IPS-15b (cell line): Measurements from ENCODE around the gene CHD1.

Experiments
- H3K27me3 ChIP-seq: one replicate; pipeline ENCODE4 v1.6.1; 2013; ENCODE audit warnings: low read length; ENCODE audit not compliant: control insufficient read depth, insufficient read depth
- H3K36me3 ChIP-seq: one replicate; pipeline ENCODE4 v1.6.1; 2013; ENCODE audit warnings: low read length; ENCODE audit not compliant: control insufficient read depth, insufficient read depth
- H3K4me1 ChIP-seq: one replicate; pipeline ENCODE4 v1.6.1; 2013; ENCODE audit warnings: mild to moderate bottlenecking, low read length; ENCODE audit not compliant: control insufficient read depth, insufficient read depth
- H3K4me3 ChIP-seq: one replicate; pipeline ENCODE4 v1.5.1; 2013; ENCODE audit warnings: low read depth, low read length
- H3K9ac ChIP-seq: one replicate; pipeline ENCODE4 v1.6.1; 2013; ENCODE audit warnings: low read depth, mild to moderate bottlenecking, low read length
- H3K9me3 ChIP-seq: one replicate; pipeline ENCODE4 v1.6.1; 2013; ENCODE audit warnings: mild to moderate bottlenecking, low read length; ENCODE audit not compliant: control insufficient read depth, insufficient read depth

The CHD1 gene

DNA sequence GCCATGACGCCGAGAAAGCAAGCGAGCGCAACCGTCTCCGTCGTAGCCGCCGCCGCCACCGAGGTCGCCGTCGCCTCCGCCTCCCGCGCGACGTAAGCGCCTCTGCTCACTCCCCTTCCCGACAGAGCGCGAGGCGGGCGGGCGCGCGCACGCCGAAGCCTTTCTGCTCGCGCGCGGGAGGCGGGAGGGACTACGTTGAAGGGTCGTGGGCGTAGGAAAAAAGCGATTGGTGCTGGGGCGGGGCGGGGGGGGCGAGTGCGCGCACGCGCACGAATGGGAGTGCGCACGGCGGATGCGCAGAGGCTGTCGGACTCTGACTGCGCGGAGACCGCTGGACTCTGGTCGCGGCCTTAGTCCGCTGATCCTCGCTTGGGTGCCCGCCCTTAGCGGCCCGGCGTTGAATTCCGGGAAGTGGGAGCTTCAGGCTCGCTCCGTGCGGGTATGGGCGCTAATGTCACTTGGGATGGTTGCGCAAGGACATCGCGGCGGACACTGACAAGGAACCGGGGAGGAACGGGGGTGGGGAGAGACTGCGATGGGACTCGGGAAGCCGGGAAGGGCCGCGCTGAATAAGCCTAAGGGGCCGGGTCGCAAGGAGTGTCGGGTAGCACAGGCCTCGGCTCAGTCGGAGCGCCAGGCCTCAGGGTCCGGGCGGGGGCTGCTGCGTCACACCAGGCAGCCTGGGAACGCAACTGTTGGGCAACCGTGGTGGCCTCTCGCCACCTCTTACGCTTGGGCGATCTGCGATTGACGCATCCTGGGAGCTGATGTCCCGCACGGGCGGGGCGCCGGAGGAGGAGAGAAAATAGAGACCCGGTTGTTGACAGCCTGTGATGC is at the start of gene CHD1:
CHD1 (minus strand) TSS at position 135 of the 837 bp plus-strand sequence. CDS start 2,621 bp downstream, outside the sequence.
- peaks cover 6% of the 10 kb centered on the region for H3K36me3 ChIP-seq
- H3K4me1 ChIP-seq, result no peaks in the 10 kb centered on the region
- no peaks in the 10 kb centered on the region for H3K9me3 ChIP-seq
- peak within 1 kb of the TSS; percentile 67 for H3K4me3 ChIP-seq
- peak within 1 kb of the TSS; percentile 73 for H3K9ac ChIP-seq
- no peaks in the 10 kb centered on the region for H3K27me3 ChIP-seq

DNA sequence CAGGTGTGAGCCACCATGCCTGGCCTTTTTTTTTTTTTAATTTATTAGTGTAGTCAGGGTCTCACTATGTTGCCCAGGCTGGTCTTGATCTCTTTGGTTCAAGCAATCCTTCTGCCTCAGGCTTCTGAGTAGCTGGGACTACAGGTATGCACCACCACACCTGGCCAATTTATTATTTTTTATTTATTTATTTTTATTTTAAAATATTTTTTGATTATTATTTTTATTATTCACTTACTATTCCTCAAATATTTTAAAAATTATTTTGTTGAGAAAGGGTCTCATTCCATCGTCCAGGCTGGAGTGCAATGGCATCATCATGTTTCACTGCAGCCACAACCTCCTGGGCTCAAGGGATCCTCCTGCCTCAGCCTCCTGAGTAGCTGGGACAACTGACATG is 49.7 kb upstream of the CHD1 start:
- Histone ChIP-seq H3K27me3 (no peaks in the 10 kb centered on the region), H3K4me1 (no peaks in the 10 kb centered on the region), H3K9me3 (no peaks in the 10 kb centered on the region), H3K36me3 (no peaks in the 10 kb centered on the region), H3K4me3 (no peak overlapping the region), H3K9ac (no peak overlapping the region)

DNA sequence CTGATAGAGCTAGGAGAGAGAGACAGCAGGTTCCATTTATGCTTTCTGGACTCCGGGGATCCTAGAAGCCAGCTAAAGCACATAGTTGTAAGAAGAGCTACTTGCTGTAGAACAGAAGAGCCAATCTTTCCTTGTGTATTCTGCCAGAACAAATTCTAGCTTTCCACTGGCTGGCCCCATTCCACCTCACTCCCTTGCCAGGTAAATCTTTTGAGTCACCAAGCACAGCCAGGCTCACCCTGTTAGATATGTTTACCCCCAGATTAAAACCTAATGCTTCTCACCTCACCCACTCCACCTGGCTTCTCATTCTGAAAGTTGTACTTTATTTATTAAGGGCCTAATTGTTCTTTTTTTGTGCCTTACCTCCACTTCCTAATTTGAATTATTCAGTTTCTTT is 48.9 kb upstream of the CHD1 start:
- H3K4me1 ChIP-seq, result no peaks in the 10 kb centered on the region
- H3K36me3 ChIP-seq, result no peaks in the 10 kb centered on the region
- no peaks in the 10 kb centered on the region for H3K9me3 ChIP-seq
- H3K9ac ChIP-seq, result no peak overlapping the region
- no peaks in the 10 kb centered on the region for H3K27me3 ChIP-seq
- no peak overlapping the region for H3K4me3 ChIP-seq

DNA sequence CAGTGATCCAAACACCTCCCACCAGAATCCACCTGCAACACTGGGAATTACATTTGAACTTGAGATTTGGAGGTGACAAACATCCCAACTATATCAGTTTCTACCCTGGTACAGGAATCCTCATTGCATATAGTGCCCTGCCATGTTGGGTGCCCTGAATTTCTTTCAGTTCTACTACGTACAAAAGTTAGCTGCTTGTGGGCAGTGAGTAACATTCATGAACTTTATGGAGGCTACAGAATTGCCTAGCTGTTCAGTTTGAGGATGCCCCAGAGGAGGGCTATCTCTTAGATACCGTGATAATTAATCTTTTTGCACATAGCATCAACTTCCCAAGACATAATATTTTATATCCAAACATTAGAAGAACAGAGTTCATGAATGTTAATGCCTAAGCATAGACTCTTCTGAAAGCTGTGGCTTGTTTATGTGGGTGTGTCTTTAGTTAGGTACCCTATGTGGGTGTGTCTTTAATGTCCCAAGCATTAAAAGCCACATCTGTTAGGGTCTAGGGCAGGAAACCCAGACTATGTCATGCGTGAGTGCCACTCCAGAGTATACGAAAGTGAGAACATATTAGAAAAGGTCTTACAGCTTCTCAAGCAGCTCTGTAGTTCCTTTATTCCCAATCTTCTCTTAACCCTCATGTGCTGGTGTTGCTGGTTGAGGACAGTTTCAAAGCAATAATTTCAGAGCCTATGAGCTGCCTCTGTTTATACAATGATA is 47.0 kb upstream of the CHD1 start:
- Histone ChIP-seq H3K9ac (no peak overlapping the region), H3K9me3 (no peaks in the 10 kb centered on the region), H3K27me3 (no peaks in the 10 kb centered on the region), H3K4me3 (no peak overlapping the region), H3K36me3 (no peaks in the 10 kb centered on the region), H3K4me1 (no peaks in the 10 kb centered on the region)

DNA sequence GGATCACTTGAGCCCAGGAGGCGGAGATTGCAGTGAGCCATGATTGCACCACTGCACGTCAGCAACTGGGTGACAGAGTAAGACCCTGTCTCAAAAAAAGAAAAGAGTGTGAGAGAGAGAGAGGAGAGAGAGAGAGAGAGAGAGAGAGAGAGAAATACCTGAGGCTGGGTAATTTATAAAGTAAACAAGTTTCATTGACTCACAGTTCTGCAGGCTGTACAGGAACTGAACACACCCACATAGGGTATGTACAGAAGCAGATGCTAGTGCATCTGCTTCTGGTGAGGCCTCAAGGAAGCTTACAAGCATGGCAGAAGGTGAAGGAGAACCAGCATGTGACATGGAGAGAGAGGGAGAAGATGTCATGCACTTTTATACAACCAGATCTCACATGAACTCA is 46.4 kb upstream of the CHD1 start:
- Histone ChIP-seq H3K4me3 (no peak overlapping the region), H3K36me3 (no peaks in the 10 kb centered on the region), H3K9me3 (no peaks in the 10 kb centered on the region), H3K4me1 (no peaks in the 10 kb centered on the region), H3K27me3 (no peaks in the 10 kb centered on the region), H3K9ac (no peak overlapping the region)

DNA sequence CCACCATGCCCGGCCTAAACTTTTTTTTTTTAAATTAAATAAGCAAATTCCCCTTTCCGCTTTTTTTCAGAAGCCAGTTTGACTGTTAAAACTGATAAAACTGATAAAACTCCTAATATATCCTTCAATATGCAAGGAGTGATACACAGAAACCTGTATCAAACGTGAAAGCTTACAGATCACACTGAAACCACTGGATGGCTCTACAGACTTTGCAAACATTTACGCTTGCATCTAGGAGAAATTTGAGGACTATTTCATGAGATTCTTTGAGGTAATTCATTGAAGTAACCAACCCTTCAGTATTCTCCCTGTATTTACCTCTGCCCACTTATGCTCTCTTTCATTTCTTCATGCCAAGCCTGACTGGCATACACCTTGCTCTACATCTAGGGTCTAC is 40.6 kb upstream of the CHD1 start:
- Histone ChIP-seq H3K36me3 (no peaks in the 10 kb centered on the region), H3K27me3 (peaks cover 3% of the 10 kb centered on the region), H3K9me3 (no peaks in the 10 kb centered on the region), H3K4me3 (no peak overlapping the region), H3K9ac (no peak overlapping the region), H3K4me1 (no peaks in the 10 kb centered on the region)

DNA sequence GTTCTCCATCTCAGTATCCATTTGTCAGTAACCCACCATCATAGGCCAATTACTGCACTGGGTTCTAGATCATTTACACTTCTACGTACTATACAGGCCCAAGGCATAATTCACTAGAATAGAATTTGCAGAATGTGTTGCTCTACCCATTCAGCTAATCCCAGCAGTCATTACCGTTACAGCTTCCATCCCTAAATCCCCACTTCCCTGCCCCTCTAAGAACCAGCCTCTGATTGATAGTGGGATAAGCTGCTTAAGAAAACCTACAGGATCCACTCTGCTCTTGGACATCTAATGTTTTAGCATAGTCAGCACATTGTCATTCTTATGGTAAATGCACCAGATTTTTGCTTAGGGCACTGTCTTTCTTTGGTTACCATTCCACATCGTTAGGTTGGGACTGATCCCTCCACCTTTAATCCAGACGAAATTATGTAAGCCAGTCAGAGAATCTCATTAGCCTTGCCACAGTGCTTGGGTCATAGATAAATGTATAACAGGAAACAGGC is 39.3 kb upstream of the CHD1 start:
- Histone ChIP-seq H3K36me3 (no peaks in the 10 kb centered on the region), H3K9ac (no peak overlapping the region), H3K4me1 (peaks cover 4% of the 10 kb centered on the region), H3K27me3 (peaks cover 8% of the 10 kb centered on the region), H3K9me3 (no peaks in the 10 kb centered on the region), H3K4me3 (no peak overlapping the region)

DNA sequence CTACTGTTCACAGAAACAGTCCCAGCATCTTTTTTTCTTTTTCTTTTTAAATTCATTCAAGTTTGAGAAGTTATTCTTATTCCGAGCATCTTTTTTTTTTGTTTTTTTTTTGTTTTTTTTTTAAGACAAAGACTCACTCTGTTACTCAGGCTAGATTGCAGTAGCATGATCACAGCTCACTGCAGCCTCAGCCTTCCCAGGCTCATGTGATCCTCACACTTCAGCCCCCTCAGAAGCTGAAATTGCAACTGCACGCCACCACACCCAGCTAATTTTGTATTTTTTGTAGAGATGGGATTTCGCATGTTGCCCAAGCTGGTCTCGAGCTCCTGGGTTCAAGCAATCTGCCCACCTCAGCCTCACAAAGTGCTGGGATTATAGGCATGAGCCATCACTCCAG is 36.4 kb upstream of the CHD1 start:
- no peak overlapping the region for H3K9ac ChIP-seq
- H3K36me3 ChIP-seq, result no peaks in the 10 kb centered on the region
- H3K27me3 ChIP-seq, result peaks cover 12% of the 10 kb centered on the region
- H3K4me3 ChIP-seq, result no peak overlapping the region
- H3K4me1 ChIP-seq, result peaks cover 8% of the 10 kb centered on the region
- no peaks in the 10 kb centered on the region for H3K9me3 ChIP-seq

DNA sequence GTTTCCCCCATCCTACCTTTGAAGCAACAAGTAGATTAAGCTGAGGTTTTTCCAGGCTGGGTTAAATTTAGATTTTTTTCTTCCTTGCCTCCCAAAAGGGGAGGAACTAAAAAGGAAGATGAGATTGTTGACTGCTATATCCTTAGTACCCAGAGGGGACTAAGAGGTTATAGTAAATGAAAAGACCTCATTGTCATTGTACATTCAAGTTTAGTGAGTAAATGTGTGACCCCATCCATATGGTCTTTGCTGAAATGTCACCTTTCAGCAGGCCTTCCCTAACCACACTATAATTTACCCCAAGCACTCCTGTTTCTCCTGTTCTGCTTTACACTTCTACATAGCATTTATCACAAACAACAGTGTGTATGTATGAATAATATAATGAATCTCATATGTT is 35.8 kb upstream of the CHD1 start:
- H3K4me3 ChIP-seq, result no peak overlapping the region
- peaks cover 12% of the 10 kb centered on the region for H3K27me3 ChIP-seq
- H3K9ac ChIP-seq, result no peak overlapping the region
- no peaks in the 10 kb centered on the region for H3K9me3 ChIP-seq
- H3K4me1 ChIP-seq, result peaks cover 8% of the 10 kb centered on the region
- no peaks in the 10 kb centered on the region for H3K36me3 ChIP-seq

DNA sequence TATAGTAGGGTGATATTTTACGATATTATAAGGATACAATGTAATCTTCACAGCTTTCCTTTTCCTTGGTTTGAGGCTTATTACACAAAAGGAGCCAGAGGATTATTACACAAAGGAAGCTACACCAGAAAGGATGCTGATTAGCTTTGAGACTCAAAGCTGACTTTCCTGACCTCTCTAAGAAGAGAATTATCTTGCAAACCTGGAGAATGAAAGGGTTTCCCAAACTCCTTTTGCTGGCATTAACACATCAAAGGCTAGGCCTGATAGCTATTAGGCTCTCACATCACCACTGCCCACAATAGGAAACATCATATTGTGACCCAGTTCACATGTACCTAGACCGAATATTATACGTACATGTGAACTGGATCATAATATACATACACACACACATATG is 34.2 kb upstream of the CHD1 start:
- Histone ChIP-seq H3K4me1 (peaks cover 8% of the 10 kb centered on the region), H3K36me3 (no peaks in the 10 kb centered on the region), H3K9me3 (no peaks in the 10 kb centered on the region), H3K4me3 (no peak overlapping the region), H3K9ac (no peak overlapping the region), H3K27me3 (peaks cover 12% of the 10 kb centered on the region)

DNA sequence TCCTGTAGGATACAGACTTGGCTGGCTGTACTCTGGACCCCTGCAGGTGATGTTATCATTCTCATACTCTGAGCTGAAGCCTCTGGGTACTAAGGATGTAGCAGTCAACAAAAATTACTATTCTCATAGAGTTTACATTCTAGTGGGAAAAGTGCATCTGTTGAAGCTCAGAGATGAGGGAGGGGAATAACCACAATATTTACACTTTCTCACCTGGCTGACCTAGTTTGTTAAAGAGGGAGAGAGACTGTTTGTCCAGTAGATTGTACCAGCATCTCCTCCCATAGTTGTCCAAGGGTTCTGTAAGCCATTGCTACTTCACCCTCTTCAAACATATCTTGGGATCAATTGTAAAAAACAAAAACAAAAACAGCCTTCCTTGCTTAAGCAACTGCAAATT is 33.8 kb upstream of the CHD1 start:
- Histone ChIP-seq H3K9ac (no peak overlapping the region), H3K4me3 (no peak overlapping the region), H3K9me3 (no peaks in the 10 kb centered on the region), H3K4me1 (peaks cover 8% of the 10 kb centered on the region), H3K27me3 (peaks cover 12% of the 10 kb centered on the region), H3K36me3 (no peaks in the 10 kb centered on the region)
